Measurements from ENCODE around the gene TMC4. TPM values are rescaled to one million over a fixed set of nuclear protein-coding genes. Genes with fewer than 3 reads are reported as not detected.

Gene TMC4, protein sequence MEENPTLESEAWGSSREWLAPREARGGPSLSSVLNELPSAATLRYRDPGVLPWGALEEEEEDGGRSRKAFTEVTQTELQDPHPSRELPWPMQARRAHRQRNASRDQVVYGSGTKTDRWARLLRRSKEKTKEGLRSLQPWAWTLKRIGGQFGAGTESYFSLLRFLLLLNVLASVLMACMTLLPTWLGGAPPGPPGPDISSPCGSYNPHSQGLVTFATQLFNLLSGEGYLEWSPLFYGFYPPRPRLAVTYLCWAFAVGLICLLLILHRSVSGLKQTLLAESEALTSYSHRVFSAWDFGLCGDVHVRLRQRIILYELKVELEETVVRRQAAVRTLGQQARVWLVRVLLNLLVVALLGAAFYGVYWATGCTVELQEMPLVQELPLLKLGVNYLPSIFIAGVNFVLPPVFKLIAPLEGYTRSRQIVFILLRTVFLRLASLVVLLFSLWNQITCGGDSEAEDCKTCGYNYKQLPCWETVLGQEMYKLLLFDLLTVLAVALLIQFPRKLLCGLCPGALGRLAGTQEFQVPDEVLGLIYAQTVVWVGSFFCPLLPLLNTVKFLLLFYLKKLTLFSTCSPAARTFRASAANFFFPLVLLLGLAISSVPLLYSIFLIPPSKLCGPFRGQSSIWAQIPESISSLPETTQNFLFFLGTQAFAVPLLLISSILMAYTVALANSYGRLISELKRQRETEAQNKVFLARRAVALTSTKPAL
- 0.24 to 1.5 TPM (median 1.3 TPM) in 5 replicates for total RNA-seq (2022; extraction: Qiagen RNA extraction; ENCODE audit: low read depth)

GRCh38 chr19:54172471-54173358, at the start of gene TMC4:
Gene TMC4 (minus strand): TSS chr19:54173160. CDS start chr19:54173117, 43 bp downstream.

GRCh38 chr19:54191011-54191810, 18.3 kb upstream of the TMC4 start, which contains the start of gene TSEN34:
Gene TSEN34 (plus strand): TSS chr19:54191308. CDS start chr19:54191365, 57 bp downstream.

DNA sequence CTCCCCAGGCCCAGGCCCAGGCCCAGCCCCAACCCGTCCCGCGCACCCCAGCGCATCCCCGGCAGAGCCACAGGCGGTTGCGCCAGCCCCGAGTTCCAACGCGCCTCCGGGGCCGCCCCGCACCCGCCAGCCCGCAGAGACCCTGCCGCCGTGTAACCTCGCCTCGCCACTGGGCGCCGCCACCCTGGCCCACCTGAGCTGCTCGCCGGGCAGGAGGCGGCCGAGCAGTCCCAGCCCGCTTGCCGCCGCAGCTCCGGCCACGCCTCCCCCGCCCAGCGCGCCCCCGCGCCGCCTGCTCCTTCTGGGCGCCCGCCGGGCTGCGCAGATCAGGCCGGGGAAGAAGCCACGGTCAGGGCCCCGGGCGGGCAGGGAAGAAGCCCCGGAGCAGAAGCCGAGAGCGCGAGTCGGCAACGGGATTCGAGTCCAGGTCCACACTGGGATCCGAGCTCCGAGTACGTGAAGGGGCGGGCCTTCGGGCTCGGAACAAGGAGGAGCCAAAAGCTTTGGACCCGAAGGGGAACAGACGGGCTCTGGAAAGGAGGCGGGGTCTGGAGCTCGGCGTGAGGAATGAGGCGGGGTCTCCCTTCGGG, 16.3 kb upstream of the TMC4 start, which contains the start of gene MBOAT7:
Gene MBOAT7 (minus strand): TSS at position 436 of the 590 bp plus-strand sequence. CDS start 1,072 bp downstream, outside the sequence.

GRCh38 chr19:54159352-54160181, 13.4 kb downstream of the TMC4 start, which contains the start of gene LENG1:
Gene LENG1 (minus strand): TSS chr19:54159721. CDS start chr19:54159695, 26 bp downstream.

DNA sequence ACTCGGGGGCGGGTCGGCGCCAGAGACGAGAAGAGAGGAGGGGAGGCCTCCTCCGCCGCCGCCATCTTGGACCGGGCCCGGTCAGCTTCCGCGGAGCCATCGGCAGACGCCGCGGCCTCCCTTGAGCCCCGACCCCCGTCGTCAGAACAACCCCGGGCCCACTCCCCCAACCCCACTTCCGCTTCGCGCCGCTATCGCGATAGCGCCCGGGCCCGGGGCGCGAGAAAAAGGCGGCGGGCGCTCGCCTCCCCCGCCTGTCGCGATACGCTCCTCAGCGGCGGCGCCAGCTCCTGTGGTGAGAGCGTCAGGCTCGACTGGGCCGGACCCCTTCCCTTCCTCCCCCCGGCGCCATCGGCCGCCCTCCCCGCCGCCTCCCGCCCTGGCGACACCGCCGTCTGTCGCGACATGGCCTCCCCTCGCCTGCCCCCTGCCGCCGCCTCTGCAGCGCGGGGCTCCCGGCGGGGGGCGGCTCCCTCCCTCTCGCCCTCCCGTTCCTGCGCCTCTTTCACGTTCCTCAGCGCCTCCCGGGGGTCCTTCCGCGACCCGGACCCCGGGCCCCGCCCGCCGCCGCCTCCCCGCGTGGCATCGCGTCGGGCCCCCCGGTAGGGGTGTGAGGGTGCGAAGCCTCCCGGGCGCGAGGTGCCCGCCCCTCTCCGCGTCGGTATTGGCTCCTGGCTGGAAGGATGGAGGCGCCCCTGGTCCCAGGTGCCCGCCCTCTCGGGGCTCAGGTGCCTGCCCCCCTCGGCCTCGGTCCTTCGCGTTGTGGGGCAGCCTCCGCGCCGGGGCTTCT, 35.1 kb downstream of the TMC4 start, which contains the start of gene CNOT3:
Gene CNOT3 (plus strand): TSS at position 64 of the 790 bp plus-strand sequence. CDS start 5,217 bp downstream, outside the sequence.

GRCh38 chr19:54115109-54116063, 57.6 kb downstream of the TMC4 start, which contains the start of the genes PRPF31 and TFPT:
Gene PRPF31 (plus strand): TSS chr19:54115754. CDS start chr19:54118279, 2,525 bp downstream.
Gene TFPT (minus strand): TSS chr19:54115657. CDS start chr19:54115269, 388 bp downstream.

Other genes with a start within 250 kb of the TMC4 start
- 1.2 to 1.9 TPM (median 1.7 TPM) in 5 replicates for gene CACNG8, start 210.2 kb downstream of the TMC4 start, total RNA-seq (2022; extraction: Qiagen RNA extraction; ENCODE audit: low read depth)
- gene CACNG6, start 181.5 kb downstream of the TMC4 start, total RNA-seq (2022; extraction: Qiagen RNA extraction; ENCODE audit: low read depth) = 9.7 to 13.4 TPM (median 10.8 TPM) in 5 replicates
- gene VSTM1, start 109.3 kb downstream of the TMC4 start, total RNA-seq (2022; extraction: Qiagen RNA extraction; ENCODE audit: low read depth) = 0.35 to 0.81 TPM (median 0.79 TPM) in 4 of 5 replicates, not detected in the other
- not detected in 5 replicates for gene TARM1, start 91.8 kb downstream of the TMC4 start, total RNA-seq (2022; extraction: Qiagen RNA extraction; ENCODE audit: low read depth)
- gene OSCAR, start 72.4 kb downstream of the TMC4 start, total RNA-seq (2022; extraction: Qiagen RNA extraction; ENCODE audit: low read depth) = 0.21 to 0.51 TPM (median 0.30 TPM) in 5 replicates
- 194 to 262 TPM (median 237 TPM) in 5 replicates for gene NDUFA3, start 70.3 kb downstream of the TMC4 start, total RNA-seq (2022; extraction: Qiagen RNA extraction; ENCODE audit: low read depth)
- 21.9 to 25.5 TPM (median 23.0 TPM) in 5 replicates for gene TFPT, start 57.5 kb downstream of the TMC4 start, total RNA-seq (2022; extraction: Qiagen RNA extraction; ENCODE audit: low read depth)
- gene PRPF31, start 57.4 kb downstream of the TMC4 start, total RNA-seq (2022; extraction: Qiagen RNA extraction; ENCODE audit: low read depth) = 112 to 122 TPM (median 116 TPM) in 5 replicates
- 60.9 to 77.0 TPM (median 70.0 TPM) in 5 replicates for gene CNOT3, start 35.4 kb downstream of the TMC4 start, total RNA-seq (2022; extraction: Qiagen RNA extraction; ENCODE audit: low read depth)
- 6.7 to 9.8 TPM (median 9.1 TPM) in 5 replicates for gene LENG1, start 13.4 kb downstream of the TMC4 start, total RNA-seq (2022; extraction: Qiagen RNA extraction; ENCODE audit: low read depth)
- gene MBOAT7, start 16.4 kb upstream of the TMC4 start, total RNA-seq (2022; extraction: Qiagen RNA extraction; ENCODE audit: low read depth) = 126 to 174 TPM (median 157 TPM) in 5 replicates
- 80.8 to 131 TPM (median 123 TPM) in 5 replicates for gene TSEN34, start 18.1 kb upstream of the TMC4 start, total RNA-seq (2022; extraction: Qiagen RNA extraction; ENCODE audit: low read depth)
- 2,035 to 2,508 TPM (median 2,323 TPM) in 5 replicates for gene RPS9, start 27.7 kb upstream of the TMC4 start, total RNA-seq (2022; extraction: Qiagen RNA extraction; ENCODE audit: low read depth)
- gene LILRB3, start 49.8 kb upstream of the TMC4 start, total RNA-seq (2022; extraction: Qiagen RNA extraction; ENCODE audit: low read depth) = 0.05 to 0.11 TPM (median 0.06 TPM) in 3 of 5 replicates, not detected in the others
- gene LILRA6, start 69.6 kb upstream of the TMC4 start, total RNA-seq (2022; extraction: Qiagen RNA extraction; ENCODE audit: low read depth) = 0.03 to 0.07 TPM in 2 of 5 replicates, not detected in the others
- 0.03 to 0.06 TPM in 2 of 5 replicates, not detected in the others for gene LILRB5, start 84.1 kb upstream of the TMC4 start, total RNA-seq (2022; extraction: Qiagen RNA extraction; ENCODE audit: low read depth)
- gene LILRB2, start 108.0 kb upstream of the TMC4 start, total RNA-seq (2022; extraction: Qiagen RNA extraction; ENCODE audit: low read depth) = 0.14 TPM in 1 of 5 replicates, not detected in the others
- not detected in 5 replicates for gene LILRA5, start 140.0 kb upstream of the TMC4 start, total RNA-seq (2022; extraction: Qiagen RNA extraction; ENCODE audit: low read depth)
- gene LILRA4, start 166.0 kb upstream of the TMC4 start, total RNA-seq (2022; extraction: Qiagen RNA extraction; ENCODE audit: low read depth) = not detected in 5 replicates
- 0.08 to 0.12 TPM in 2 of 5 replicates, not detected in the others for gene LAIR1, start 191.8 kb upstream of the TMC4 start, total RNA-seq (2022; extraction: Qiagen RNA extraction; ENCODE audit: low read depth)
- gene TTYH1, start 242.3 kb upstream of the TMC4 start, total RNA-seq (2022; extraction: Qiagen RNA extraction; ENCODE audit: low read depth) = 0.10 TPM in 1 of 5 replicates, not detected in the others